Measurements from ENCODE around the gene OOEP.
A peak's percentile ranks its signal among the peaks of the same experiment; 100 is the strongest.

OOEP gene

GRCh38 chr6:73339340-73339739 is 30.4 kb downstream of the OOEP start:
- ChIA-PET CTCF (interaction anchor here (0.6 to 1.7 kb wide), 5 partner anchors 13 to 313 kb away, joined by 3 to 9 read pairs (median 4); no protein-coding TSS in a partner anchor), POLR2A (no interaction called here)
- no peak overlapping the region for H3K4me3 ChIP-seq (ENCODE audit: low read depth, low read length)
- H3K9me3 ChIP-seq (ENCODE audit: control insufficient read depth, insufficient read depth, low read depth, low read length), result no peaks in the 10 kb centered on the region
- TF ChIP-seq ZNF335 (tag by site-specific recombination; conservative IDR thresholded peaks at IDR 0.05) (peak; percentile 66), ZNF23 (tag by site-specific recombination; IDR thresholded peaks at IDR 0.05; ENCODE audit: borderline replicate concordance) (no peak), ZBTB48 (tag by site-specific recombination; IDR thresholded peaks at IDR 0.05) (no peak), KLF1 (tag by site-specific recombination; IDR thresholded peaks at IDR 0.05) (no peak), ZNF558 (tag by site-specific recombination; IDR thresholded peaks at IDR 0.05) (no peak), ZNF660 (tag by site-specific recombination; IDR thresholded peaks at IDR 0.05) (0 out of 2 replicates have a peak, but pooled peaks have one; percentile 13), ZNF202 (tag by site-specific recombination; IDR thresholded peaks at IDR 0.05; ENCODE audit: borderline replicate concordance) (no peak), ZNF501 (tag by site-specific recombination; IDR thresholded peaks at IDR 0.05) (no peak), ZNF274 (IDR thresholded peaks at IDR 0.05; ENCODE audit: low read length) (no peak), ZNF274 (tag by site-specific recombination; IDR thresholded peaks at IDR 0.05; ENCODE audit: borderline replicate concordance) (no peak), ZNF488 (tag by site-specific recombination; IDR thresholded peaks at IDR 0.05) (no peak), INSM2 (tag by site-specific recombination; IDR thresholded peaks at IDR 0.05) (no peak)
- no peaks in the 10 kb centered on the region for H3K36me3 ChIP-seq (ENCODE audit: control insufficient read depth in 2 of 2, insufficient read depth in 1 of 2, low read length in 2 of 2)
- no peaks in the 10 kb centered on the region for H3K4me1 ChIP-seq (ENCODE audit: control insufficient read depth, insufficient read depth, low read length)
- no peak overlapping the region for H3K27ac ChIP-seq (ENCODE audit: extremely low read depth, low read depth, low read length)

- H3K9me3 ChIP-seq (ENCODE audit: control insufficient read depth, insufficient read depth, low read depth, low read length), result no peaks in the 10 kb centered on the region
- H3K27ac ChIP-seq (ENCODE audit: extremely low read depth, low read depth, low read length), result no peak overlapping the region
- no peaks in the 10 kb centered on the region for H3K36me3 ChIP-seq (ENCODE audit: control insufficient read depth in 2 of 2, insufficient read depth in 1 of 2, low read length in 2 of 2)
- no peak for TF ChIP-seq AEBP2 (tag by site-specific recombination; IDR thresholded peaks at IDR 0.05; ENCODE audit: borderline replicate concordance)
- TF ChIP-seq ZFP3 (tag by site-specific recombination; IDR thresholded peaks at IDR 0.05; ENCODE audit: low read depth), result no peak
- H3K4me1 ChIP-seq (ENCODE audit: control insufficient read depth, insufficient read depth, low read length), result no peaks in the 10 kb centered on the region
- no peak overlapping the region for H3K4me3 ChIP-seq (ENCODE audit: low read depth, low read length)
- ChIA-PET CTCF (interaction anchor here (0.8 to 4.4 kb wide), 6 partner anchors 9 to 917 kb away, joined by 3 to 44 read pairs (median 8); no protein-coding TSS in a partner anchor), POLR2A (no interaction called here)
Measured at GRCh38 chr6:73329201-73329600, 40.5 kb downstream of the OOEP start.

- no peak overlapping the region for H3K4me3 ChIP-seq (ENCODE audit: low read depth, low read length)
- H3K27ac ChIP-seq (ENCODE audit: extremely low read depth, low read depth, low read length), result no peak overlapping the region
- H3K9me3 ChIP-seq (ENCODE audit: control insufficient read depth, insufficient read depth, low read depth, low read length), result no peaks in the 10 kb centered on the region
- no peaks in the 10 kb centered on the region for H3K36me3 ChIP-seq (ENCODE audit: control insufficient read depth in 2 of 2, insufficient read depth in 1 of 2, low read length in 2 of 2)
- ChIA-PET CTCF (interaction anchor here (0.6 to 4.4 kb wide), 10 partner anchors 20 to 917 kb away, joined by 3 to 44 read pairs (median 4); no protein-coding TSS in a partner anchor), POLR2A (no interaction called here)
- H3K4me1 ChIP-seq (ENCODE audit: control insufficient read depth, insufficient read depth, low read length), result no peaks in the 10 kb centered on the region
- TF ChIP-seq ZSCAN16 (tag by site-specific recombination; IDR thresholded peaks at IDR 0.05), result no peak
- no peak for TF ChIP-seq ZNF175 (tag by site-specific recombination; IDR thresholded peaks at IDR 0.05)
- TF ChIP-seq AEBP2 (tag by site-specific recombination; IDR thresholded peaks at IDR 0.05; ENCODE audit: borderline replicate concordance), result no peak
- no peak for TF ChIP-seq ZSCAN4 (tag by site-specific recombination; IDR thresholded peaks at IDR 0.05)
- TF ChIP-seq ZNF561 (tag by site-specific recombination; IDR thresholded peaks at IDR 0.05; ENCODE audit: borderline replicate concordance), result no peak
- TF ChIP-seq ZBTB26 (tag by site-specific recombination; optimal IDR thresholded peaks at IDR 0.05), result no peak
- no peak for TF ChIP-seq ZNF148 (tag by site-specific recombination; IDR thresholded peaks at IDR 0.05; ENCODE audit: borderline replicate concordance)
- TF ChIP-seq ZNF416 (tag by site-specific recombination; IDR thresholded peaks at IDR 0.05), result no peak
Measured at GRCh38 chr6:73328790-73329189, 40.9 kb downstream of the OOEP start.
